ENCODE results near the gene SLC25A48.

DNA sequence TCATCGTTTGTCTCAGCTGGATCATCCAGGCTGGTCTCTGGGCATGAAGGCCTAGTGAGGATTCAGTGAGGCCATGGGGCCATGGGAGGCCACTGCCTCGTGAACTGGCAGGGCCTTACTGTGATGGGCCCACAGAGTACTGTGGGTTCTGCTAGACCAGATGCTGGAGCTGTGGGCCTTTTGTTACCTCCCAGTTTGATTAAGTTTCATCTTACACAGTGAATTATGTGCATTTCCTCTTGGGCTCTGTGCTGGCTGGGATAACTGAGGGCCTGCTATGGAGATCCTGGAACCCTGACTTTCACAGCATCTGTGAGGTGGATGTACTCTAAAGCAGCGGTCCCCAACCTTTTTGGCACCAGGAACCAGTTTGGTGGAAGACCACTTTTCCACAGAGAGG is 19.7 kb upstream of the SLC25A48 start:
- TF ChIP-seq CTCF (conservative IDR thresholded peaks at IDR 0.05 in 1 of 2, IDR thresholded peaks at IDR 0.05 in 1 of 2; ENCODE audit: low read depth in 1 of 2, low read length in 2 of 2): no peak
- no peak for TF ChIP-seq EZH2 (IDR thresholded peaks at IDR 0.05; ENCODE audit: low read length, missing control alignments)

All from fibroblast of lung (primary cell).